Uterus (tissue), 2 donors: ENCODE measurements around the gene JAM3.

Experiments
- CTCF ChIP-seq, 4 experiments: fragments of 200-600 bp in 2 of 4; fragments of 450-650 bp in 2 of 4; sonication (generic) in 2 of 4; IDR thresholded peaks; one replicate each; pipeline ENCODE4 v1.5.1; 2016 to 2019; ENCODE audit warnings: antibody characterized with exemption in 4 of 4, mild to moderate bottlenecking in 2 of 4, moderate library complexity in 1 of 4
- POLR2A ChIP-seq, 2 donors: fragments of 450-650 bp; IDR thresholded peaks; one replicate each; pipeline ENCODE4 v1.6.1; 2016; ENCODE audit warnings: antibody characterized with exemption in 2 of 2, mild to moderate bottlenecking in 1 of 2, moderate library complexity in 1 of 2

- TF ChIP-seq CTCF (IDR thresholded peaks at IDR 0.05) = no peak
- TF ChIP-seq POLR2A (IDR thresholded peaks at IDR 0.05) = no peak
Observed at GRCh38 chr11:134200688-134201087, 131.8 kb downstream of the JAM3 start.
